CD4-positive, alpha-beta T cell (primary cell): Measurements from ENCODE around the gene ATP2B2. TPM values are rescaled to one million over a fixed set of nuclear protein-coding genes. Genes with fewer than 3 reads are reported as not detected.

Experiments used
- ATAC-seq: fragments of 200-7000 bp; cut with Tn5 transposase; one replicate; pipeline ENCODE4 v1.10.0; 2022; ENCODE audit warnings: mild to moderate bottlenecking; ENCODE audit not compliant: poor library complexity
- CTCF ChIA-PET: fragments of 350-600 bp; sonication (Branson Sonifier 250); formaldehyde crosslinking; loops from one replicate; lab custom pipeline; 2021; ENCODE audit warnings: antibody characterized with exemption, inconsistent platforms; lab: Charles Lee
- POLR2A ChIA-PET: fragments of 350-600 bp; sonication (Branson Sonifier 250); formaldehyde crosslinking; loops from one replicate; lab custom pipeline; 2021; ENCODE audit warnings: antibody characterized with exemption, inconsistent platforms; lab: Charles Lee
- DNase-seq, 14 experiments: peaks; one replicate each; pipeline ENCODE4 v3.0.0-alpha.2; 2013 to 2020; ENCODE audit warnings: mixed read lengths in 2 of 14
- H3K27ac ChIP-seq, 2 donors: one replicate each; pipeline versions ENCODE4 v1.5.1 to v1.7.0; 2013; ENCODE audit warnings: low read length in 2 of 2, low read depth in 1 of 2, mild to moderate bottlenecking in 1 of 2
- H3K27me3 ChIP-seq, 2 experiments: 1 replicate in 1 of 2; 2 replicates in 1 of 2; pipeline versions ENCODE4 v1.6.1 to v1.7.0; 2013; ENCODE audit warnings: low read length in 2 of 2, control low read depth in 1 of 2, mild to moderate bottlenecking in 1 of 2, moderate library complexity in 1 of 2; ENCODE audit not compliant: insufficient read depth in 2 of 2, control insufficient read depth in 1 of 2
- H3K36me3 ChIP-seq: one replicate; pipeline ENCODE4 v1.6.1; 2013; ENCODE audit warnings: low read length, control low read depth; ENCODE audit not compliant: insufficient read depth
- H3K4me1 ChIP-seq: one replicate; pipeline ENCODE4 v1.6.1; 2013; ENCODE audit warnings: low read length, control low read depth; ENCODE audit not compliant: insufficient read depth
- H3K4me3 ChIP-seq: one replicate; pipeline ENCODE4 v1.5.1; 2013; ENCODE audit warnings: mild to moderate bottlenecking, low read length, moderate library complexity
- H3K9me3 ChIP-seq, 2 experiments: 1 replicate in 1 of 2; 2 replicates in 1 of 2; pipeline versions ENCODE4 v1.6.1 to v1.7.0; 2013; ENCODE audit warnings: low read length in 2 of 2, mild to moderate bottlenecking in 2 of 2, control low read depth in 1 of 2, moderate library complexity in 1 of 2; ENCODE audit not compliant: control insufficient read depth in 1 of 2, insufficient read depth in 1 of 2
- H3K27ac Mint-ChIP-seq: one replicate; pipeline ENCODE4 v1.8.0; 2020; ENCODE audit warnings: mixed read lengths
- H3K27me3 Mint-ChIP-seq: one replicate; pipeline ENCODE4 v1.8.0; 2021; ENCODE audit warnings: mixed read lengths
- H3K36me3 Mint-ChIP-seq: one replicate; pipeline ENCODE4 v1.8.0; 2021; ENCODE audit warnings: low read depth, mixed read lengths
- H3K4me1 Mint-ChIP-seq: one replicate; pipeline ENCODE4 v1.8.0; 2021; ENCODE audit warnings: low read depth, mixed read lengths
- H3K4me3 Mint-ChIP-seq: one replicate; pipeline ENCODE4 v1.8.0; 2020; ENCODE audit warnings: mild to moderate bottlenecking, mixed read lengths
- H3K9me3 Mint-ChIP-seq: one replicate; pipeline ENCODE4 v1.8.0; 2020; ENCODE audit warnings: mixed read lengths
- intact Hi-C, 2 experiments: fragments of 100-400 bp; cut with DNase I in 1 of 2; cut with micrococcal nuclease in 1 of 2; formaldehyde crosslinking; loops; one replicate each; pipeline versions ENCODE4 v1.15.1 to v1.9.0; 2023 to 2025; cut with DNase I, micrococcal nuclease
- total RNA-seq, 174 experiments: library from RNA in 2 of 174; stranded (reverse) in 2 of 174; gene quantifications; one replicate each; pipeline ENCODE4 v1.2.3 and lab custom pipeline; 2021 to 2026
- TF ChIP-seq, protein P1 (sequence below): fragments of 200-600 bp; IDR thresholded peaks from one replicate; pipeline ENCODE4 v1.8.0; 2022; ENCODE audit warnings: antibody characterized with exemption, mild to moderate bottlenecking

The ATP2B2 gene
- total RNA-seq, 2 experiments from 2014 or later, result not detected

DNA sequence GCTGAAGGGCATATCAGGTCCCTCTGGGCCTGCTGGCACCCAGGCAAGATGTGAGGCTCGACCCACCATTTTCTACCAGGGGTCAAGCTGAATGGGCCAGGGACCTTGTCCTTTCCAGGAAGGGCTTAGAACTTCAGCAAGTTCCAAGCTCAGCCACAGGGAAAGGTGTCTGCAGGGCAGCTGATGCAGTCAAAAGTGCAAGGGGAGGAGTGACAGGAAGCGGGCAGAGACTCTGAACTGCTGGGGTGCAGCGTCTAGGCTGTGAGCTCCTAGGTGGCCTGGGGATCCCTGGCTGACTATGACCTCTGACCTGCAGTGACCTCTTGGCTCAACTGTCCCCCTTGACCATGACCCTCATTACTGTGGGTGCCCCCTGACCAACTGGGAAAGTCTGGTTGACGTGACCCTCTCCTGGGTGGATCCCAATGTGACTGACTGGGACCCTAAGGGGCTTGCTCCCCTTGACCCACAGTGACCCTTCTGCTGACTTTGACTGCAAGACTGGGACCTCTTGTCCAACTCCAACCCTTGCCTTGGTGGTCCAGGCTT lies 170.1 kb downstream of the ATP2B2 start:
- ChIA-PET POLR2A (interaction anchor here (0.8 kb wide), 1 partner anchor 14 kb away, joined by 4 read pairs; the partner anchor contains the start of gene SEC13), CTCF (no interaction called here)
- no peaks in the 10 kb centered on the region for H3K27me3 ChIP-seq
- peaks cover 6% of the 10 kb centered on the region for H3K4me1 ChIP-seq
- Mint-ChIP-seq H3K9me3 (no peaks in the 10 kb centered on the region), H3K27me3 (no peaks in the 10 kb centered on the region), H3K4me3 (no peak overlapping the region), H3K36me3 (no peaks in the 10 kb centered on the region), H3K4me1 (no peaks in the 10 kb centered on the region), H3K27ac (no peak overlapping the region)
- H3K4me3 ChIP-seq, result no peak overlapping the region
- DNase-seq (no peak), ATAC-seq (no peak)
- intact Hi-C loops, result no loop called here
- no peaks in the 10 kb centered on the region for H3K9me3 ChIP-seq
- TF ChIP-seq, protein P1, sequence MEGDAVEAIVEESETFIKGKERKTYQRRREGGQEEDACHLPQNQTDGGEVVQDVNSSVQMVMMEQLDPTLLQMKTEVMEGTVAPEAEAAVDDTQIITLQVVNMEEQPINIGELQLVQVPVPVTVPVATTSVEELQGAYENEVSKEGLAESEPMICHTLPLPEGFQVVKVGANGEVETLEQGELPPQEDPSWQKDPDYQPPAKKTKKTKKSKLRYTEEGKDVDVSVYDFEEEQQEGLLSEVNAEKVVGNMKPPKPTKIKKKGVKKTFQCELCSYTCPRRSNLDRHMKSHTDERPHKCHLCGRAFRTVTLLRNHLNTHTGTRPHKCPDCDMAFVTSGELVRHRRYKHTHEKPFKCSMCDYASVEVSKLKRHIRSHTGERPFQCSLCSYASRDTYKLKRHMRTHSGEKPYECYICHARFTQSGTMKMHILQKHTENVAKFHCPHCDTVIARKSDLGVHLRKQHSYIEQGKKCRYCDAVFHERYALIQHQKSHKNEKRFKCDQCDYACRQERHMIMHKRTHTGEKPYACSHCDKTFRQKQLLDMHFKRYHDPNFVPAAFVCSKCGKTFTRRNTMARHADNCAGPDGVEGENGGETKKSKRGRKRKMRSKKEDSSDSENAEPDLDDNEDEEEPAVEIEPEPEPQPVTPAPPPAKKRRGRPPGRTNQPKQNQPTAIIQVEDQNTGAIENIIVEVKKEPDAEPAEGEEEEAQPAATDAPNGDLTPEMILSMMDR, result no peak
- no peak overlapping the region for H3K27ac ChIP-seq
- H3K36me3 ChIP-seq, result no peaks in the 10 kb centered on the region

DNA sequence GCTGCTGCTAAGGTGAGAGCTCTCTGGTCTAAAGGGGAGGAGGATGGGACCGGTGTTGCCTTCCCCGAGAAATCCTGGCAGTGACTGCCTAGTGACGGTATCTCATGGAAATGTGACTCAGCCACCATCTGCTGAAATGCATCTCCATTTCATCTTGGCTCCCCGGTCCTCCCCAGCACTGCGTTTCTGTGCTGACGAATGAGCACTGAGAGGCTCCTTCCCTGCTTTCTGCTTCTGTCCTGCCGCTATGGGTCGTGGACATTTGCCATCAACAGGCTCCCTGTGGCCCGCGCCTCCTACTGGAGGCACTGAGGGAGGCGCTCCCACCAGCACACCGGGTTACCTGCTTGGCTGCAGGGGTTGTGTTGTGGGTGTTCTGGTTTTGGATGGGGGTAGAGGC lies 170.9 kb downstream of the ATP2B2 start:
- no peaks in the 10 kb centered on the region for H3K9me3 ChIP-seq
- Mint-ChIP-seq H3K27ac (no peak overlapping the region), H3K4me1 (no peaks in the 10 kb centered on the region), H3K27me3 (peaks cover 4% of the 10 kb centered on the region), H3K9me3 (no peaks in the 10 kb centered on the region), H3K4me3 (no peak overlapping the region), H3K36me3 (no peaks in the 10 kb centered on the region)
- TF ChIP-seq, protein P1, result no peak
- no peak overlapping the region for H3K4me3 ChIP-seq
- DNase-seq (no peak), ATAC-seq (no peak)
- intact Hi-C loops, result no loop called here
- H3K36me3 ChIP-seq, result no peaks in the 10 kb centered on the region
- peaks cover 6% of the 10 kb centered on the region for H3K4me1 ChIP-seq
- POLR2A ChIA-PET, result interaction anchor here (0.8 kb wide), 1 partner anchor 13 kb away, joined by 4 read pairs; the partner anchor contains the start of gene SEC13
- CTCF ChIA-PET, result no interaction called here
- H3K27ac ChIP-seq, result no peak overlapping the region
- peaks cover 0 to 5% of the 10 kb centered on the region in 2 experiments for H3K27me3 ChIP-seq

DNA sequence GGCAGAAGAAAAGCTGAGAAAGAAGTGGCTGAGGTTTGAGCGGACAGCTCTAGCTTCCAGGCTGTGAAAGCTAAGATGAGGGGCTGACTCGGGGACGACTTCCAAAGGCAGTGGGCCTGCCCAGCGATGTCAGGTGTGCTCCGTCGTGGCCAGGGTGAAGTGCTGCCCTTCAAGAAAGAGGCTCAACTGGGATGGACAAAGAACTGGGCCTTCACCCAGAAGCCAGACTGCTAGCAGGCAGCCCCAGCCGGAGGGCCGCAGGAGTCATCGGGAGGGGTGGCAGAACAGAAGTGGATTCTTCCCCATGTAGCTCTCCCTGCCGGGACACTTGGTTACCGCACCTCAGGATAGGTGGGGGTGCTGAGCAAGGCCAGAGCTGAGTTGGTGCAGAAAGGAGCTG lies 171.3 kb downstream of the ATP2B2 start:
- peaks cover 3 to 7% of the 10 kb centered on the region in 2 experiments for H3K27me3 ChIP-seq
- ChIA-PET POLR2A (no interaction called here), CTCF (no interaction called here)
- intact Hi-C loops, result no loop called here
- H3K36me3 ChIP-seq, result no peaks in the 10 kb centered on the region
- ATAC-seq (no peak), DNase-seq (no peak)
- H3K9me3 ChIP-seq, result no peaks in the 10 kb centered on the region
- no peak overlapping the region for H3K27ac ChIP-seq
- peaks cover 6% of the 10 kb centered on the region for H3K4me1 ChIP-seq
- TF ChIP-seq, protein P1, result no peak
- no peak overlapping the region for H3K4me3 ChIP-seq
- Mint-ChIP-seq H3K27me3 (peaks cover 8% of the 10 kb centered on the region), H3K9me3 (no peaks in the 10 kb centered on the region), H3K27ac (no peak overlapping the region), H3K4me1 (no peaks in the 10 kb centered on the region), H3K36me3 (no peaks in the 10 kb centered on the region), H3K4me3 (no peak overlapping the region)
